Transverse colon (tissue), 4 donors: Measurements from ENCODE around the gene DPP9. TPM values are rescaled to one million over a fixed set of nuclear protein-coding genes. Genes with fewer than 3 reads are reported as not detected.

Experiments used
- DNase-seq: peaks from one replicate; pipeline ENCODE4 v3.0.0-alpha.2; 2019
- H3K27ac ChIP-seq, 4 donors: fragments of 200-600 bp; sonication (generic); 2 replicates each; pipeline ENCODE4 v1.5.1; 2016 to 2018; ENCODE audit warnings: inconsistent platforms in 4 of 4
- H3K27me3 ChIP-seq: fragments of 200-600 bp; sonication (generic); 2 replicates; pipeline ENCODE4 v1.5.1; 2017; ENCODE audit warnings: inconsistent platforms
- H3K36me3 ChIP-seq, 4 donors: fragments of 200-600 bp; sonication (generic); 2 replicates each; pipeline ENCODE4 v1.5.1; 2017 to 2019; ENCODE audit warnings: inconsistent platforms in 4 of 4
- H3K4me1 ChIP-seq, 4 donors: fragments of 200-600 bp; sonication (generic); 2 replicates each; pipeline ENCODE4 v1.5.1; 2017 to 2020; ENCODE audit warnings: inconsistent platforms in 4 of 4
- H3K4me3 ChIP-seq, 4 donors: fragments of 200-600 bp; sonication (generic); 1 replicate in 1 of 4; 2 replicates in 3 of 4; pipeline versions ENCODE4 v1.5.1 to v1.6.1; 2017 to 2019; ENCODE audit warnings: inconsistent platforms in 4 of 4
- H3K9me3 ChIP-seq, 2 donors: fragments of 200-600 bp; sonication (generic); 2 replicates each; pipeline ENCODE4 v1.5.1; 2017 to 2019; ENCODE audit warnings: inconsistent platforms in 2 of 2
- CTCF ChIP-seq, 5 experiments: fragments of 200-600 bp in 3 of 5; fragments of 450-650 bp in 2 of 5; sonication (generic) in 3 of 5; IDR thresholded peaks; 1 replicate in 2 of 5; 2 replicates in 3 of 5; pipeline ENCODE4 v1.5.1; 2016 to 2017; ENCODE audit warnings: antibody characterized with exemption in 5 of 5, inconsistent platforms in 3 of 5, mild to moderate bottlenecking in 2 of 5, moderate library complexity in 1 of 5
- EP300 ChIP-seq: sonication (generic); formaldehyde crosslinking; IDR thresholded peaks from one replicate; pipeline ENCODE4 v1.6.1; 2017; ENCODE audit warnings: antibody characterized with exemption, low read depth
- POLR2A ChIP-seq: fragments of 450-650 bp; IDR thresholded peaks from one replicate; pipeline ENCODE4 v1.6.1; 2016; ENCODE audit warnings: antibody characterized with exemption, mild to moderate bottlenecking, moderate library complexity
- POLR2AphosphoS5 ChIP-seq, 3 donors: sonication (generic); formaldehyde crosslinking; IDR thresholded peaks; one replicate each; pipeline ENCODE4 v1.6.1; 2016; ENCODE audit warnings: antibody characterized with exemption in 3 of 3
- WGBS, 2 donors: methylation state at CpG; one replicate each; pipeline ENCODE4 v1.1.5; 2018; ENCODE audit warnings: low coverage in 1 of 2; 5-methylcytosine and 5-hydroxymethylcytosine counted together
- in situ Hi-C, 4 donors: fragments of 200-750 bp; cut with MboI; loops; one replicate each; pipeline versions ENCODE4 v1.15.0 to v1.15.1; 2017; ENCODE audit warnings: low sequenced_read_pairs in 3 of 4, low pct_ligation_motif_present in 1 of 4, low pct_unique_long_range_greater_than_20kb in 1 of 4
- intact Hi-C: fragments of 100-400 bp; cut with DNase I; formaldehyde crosslinking; loops from one replicate; pipeline ENCODE4 v1.15.1; 2023; ENCODE audit warnings: low total_unique reads
- total RNA-seq, 4 donors: library from RNA; depleted of rRNA; stranded (reverse); fragments of >200 nt; gene quantifications; one replicate each; pipeline ENCODE4 v1.1.0, GENCODE V29; 2016

DPP9 gene
- total RNA-seq, 4 donors from 2014 or later, result 74.1 to 320 (median 103) TPM

GRCh38 chr19:4713384-4713951 lies 10.2 kb downstream of the DPP9 start:
- Histone ChIP-seq H3K4me3 (peak overlapping the region in 2 of 4 donors; percentile 4 to 5), H3K9me3 (no peaks in the 10 kb centered on the region), H3K27ac (peak overlapping the region; percentile 71 to 88 (median 82)), H3K4me1 (peaks cover 0 to 19% (median 16%) of the 10 kb centered on the region in 4 donors), H3K36me3 (peaks cover 0 to 33% (median 15%) of the 10 kb centered on the region in 4 donors), H3K27me3 (no peaks in the 10 kb centered on the region)
- TF ChIP-seq POLR2A (peak; percentile 30), POLR2AphosphoS5 (IDR thresholded peaks at IDR 0.05) (peak; percentile 65 to 82 (median 66)), EP300 (no peak), CTCF (IDR thresholded peaks at IDR 0.05) (no peak)
- in situ Hi-C loops (no loop called here), intact Hi-C loops (no loop called here)
- DNase-seq, result peak; percentile 93
- WGBS, 2 donors, result 49% methylated on average over 20 of the region's 32 CpGs; no CpG with 5 or more reads in 1 of the 2 donors

GRCh38 chr19:4712771-4713170 lies 10.9 kb downstream of the DPP9 start:
- Histone ChIP-seq H3K27ac (peak overlapping the region; percentile 71 to 88 (median 82)), H3K4me1 (peaks cover 0 to 23% (median 17%) of the 10 kb centered on the region in 4 donors), H3K27me3 (no peaks in the 10 kb centered on the region), H3K9me3 (no peaks in the 10 kb centered on the region), H3K36me3 (peaks cover 0 to 26% (median 13%) of the 10 kb centered on the region in 4 donors), H3K4me3 (peak overlapping the region in 1 of 4 donors; percentile 4)
- no peak for TF ChIP-seq POLR2A
- TF ChIP-seq CTCF (IDR thresholded peaks at IDR 0.05), result no peak
- TF ChIP-seq POLR2AphosphoS5 (IDR thresholded peaks at IDR 0.05), result no peak
- TF ChIP-seq EP300, result no peak
- in situ Hi-C loops (no loop called here), intact Hi-C loops (no loop called here)
- 80% methylated on average over 13 of the region's 14 CpGs; no CpG with 5 or more reads in 1 of the 2 donors for WGBS, 2 donors
- no peak for DNase-seq

DNA sequence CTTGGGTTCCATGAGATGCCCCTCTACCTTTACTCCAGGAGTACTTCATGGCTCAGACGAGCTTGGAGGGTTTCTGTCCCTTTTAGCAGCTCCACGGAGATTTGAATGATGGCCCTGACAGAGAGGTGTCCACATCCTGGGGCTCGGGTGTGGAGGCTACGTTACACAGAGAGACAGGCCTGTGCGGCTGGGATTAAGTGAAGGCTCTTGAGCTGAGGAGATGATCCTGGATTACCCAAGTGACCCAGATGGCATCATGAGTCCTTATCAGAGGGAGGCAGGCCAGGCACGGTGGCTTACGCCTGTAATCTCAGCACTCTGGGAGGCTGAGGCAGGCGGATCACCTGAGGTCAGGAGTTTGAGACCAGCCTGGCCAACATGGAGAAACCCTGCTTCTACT lies 12.4 kb downstream of the DPP9 start:
- peaks cover 0 to 29% (median 21%) of the 10 kb centered on the region in 4 donors for H3K4me1 ChIP-seq
- intact Hi-C loops, result no loop called here
- peaks cover 0 to 19% (median 12%) of the 10 kb centered on the region in 4 donors for H3K36me3 ChIP-seq
- no peak overlapping the region for H3K4me3 ChIP-seq
- H3K9me3 ChIP-seq, result no peaks in the 10 kb centered on the region
- no peak for TF ChIP-seq CTCF (IDR thresholded peaks at IDR 0.05)
- TF ChIP-seq POLR2A, result no peak
- TF ChIP-seq EP300, result no peak
- TF ChIP-seq POLR2AphosphoS5 (IDR thresholded peaks at IDR 0.05), result no peak
- WGBS, 2 donors, result 95% methylated on average over 8 of the region's 8 CpGs; no CpG with 5 or more reads in 1 of the 2 donors
- H3K27ac ChIP-seq, result no peak overlapping the region
- DNase-seq, result no peak
- H3K27me3 ChIP-seq, result no peaks in the 10 kb centered on the region
- in situ Hi-C loops, result no loop called here

DNA sequence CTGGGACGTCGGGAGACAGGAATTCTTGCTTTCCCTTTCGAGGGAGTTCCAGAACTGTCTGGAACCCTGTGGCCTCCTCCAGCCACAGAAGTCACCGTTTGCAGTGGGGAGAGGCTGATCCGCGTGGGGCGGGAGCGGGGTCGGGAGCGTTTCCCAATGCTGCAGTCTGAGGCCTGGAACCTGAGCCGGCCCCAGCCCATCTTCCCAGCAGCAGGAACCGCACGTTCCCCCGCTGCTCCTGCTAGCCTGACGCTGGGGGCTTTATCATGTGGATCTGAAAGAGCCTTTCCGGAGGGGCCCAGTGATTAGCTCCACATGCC lies 13.4 kb downstream of the DPP9 start:
- in situ Hi-C loops, result no loop called here
- H3K9me3 ChIP-seq, result no peaks in the 10 kb centered on the region
- H3K36me3 ChIP-seq, result peaks cover 0 to 16% (median 7%) of the 10 kb centered on the region in 4 donors
- no peak overlapping the region for H3K4me3 ChIP-seq
- H3K4me1 ChIP-seq, result peaks cover 0 to 29% (median 27%) of the 10 kb centered on the region in 4 donors
- no peak for DNase-seq
- intact Hi-C loops, result no loop called here
- no peak for TF ChIP-seq POLR2AphosphoS5 (IDR thresholded peaks at IDR 0.05)
- TF ChIP-seq EP300, result no peak
- TF ChIP-seq POLR2A, result no peak
- no peak for TF ChIP-seq CTCF (IDR thresholded peaks at IDR 0.05)
- H3K27me3 ChIP-seq, result no peaks in the 10 kb centered on the region
- 93% methylated on average over 16 of the region's 16 CpGs; no CpG with 5 or more reads in 1 of the 2 donors for WGBS, 2 donors
- peak overlapping the region in 1 of 4 donors; percentile 69 for H3K27ac ChIP-seq
